ENCODE results near the gene OGA. TPM values are rescaled to one million over a fixed set of nuclear protein-coding genes. Genes with fewer than 3 reads are reported as not detected.

Gene OGA
- total and polyA plus RNA-seq, 9 of the 15 experiments (the other 6 are each of a cell fraction or from before 2014, with no cell fraction given), result 13.5 to 73.5 (median 59.5) TPM

- TF ChIP-seq NCOR1 (IDR thresholded peaks at IDR 0.05), result peak; percentile 79
- TF ChIP-seq NR2F6 (CRISPR knock-in tag; IDR thresholded peaks at IDR 0.05), result no peak
- no peak for TF ChIP-seq CHD1 (IDR thresholded peaks at IDR 0.05; ENCODE audit: low read length)
- no peak for TF ChIP-seq ZNF75A (CRISPR knock-in tag; IDR thresholded peaks at IDR 0.05)
- no peak for TF ChIP-seq GTF2F1 (IDR thresholded peaks at IDR 0.05; ENCODE audit: low read depth, low read length)
- TF ChIP-seq ZNF274 (IDR thresholded peaks at IDR 0.05; ENCODE audit: borderline replicate concordance, low read depth, low read length), result no peak
- TF ChIP-seq E4F1 (CRISPR knock-in tag; IDR thresholded peaks at IDR 0.05; ENCODE audit: borderline replicate concordance), result no peak
- no peak for TF ChIP-seq EZH2 (IDR thresholded peaks at IDR 0.05; ENCODE audit: borderline replicate concordance, low read depth, low read length)
- TF ChIP-seq SAP30 (IDR thresholded peaks at IDR 0.05; ENCODE audit: borderline replicate concordance, insufficient read depth, low read depth, low read length, poor library complexity, severe bottlenecking), result no peak
- TF ChIP-seq CBFA2T3 (IDR thresholded peaks at IDR 0.05), result peak; percentile 91
- no peak for TF ChIP-seq ZNF316 (IDR thresholded peaks at IDR 0.05)
- no peak for TF ChIP-seq POLR2H (tag; IDR thresholded peaks at IDR 0.05; ENCODE audit: low read depth)
- TF ChIP-seq U2AF1 (optimal IDR thresholded peaks at IDR 0.05; ENCODE audit: low read depth, low read length), result no peak
- TF ChIP-seq BCL6 (CRISPR knock-in tag; IDR thresholded peaks at IDR 0.05), result no peak
- no peak for TF ChIP-seq ZBTB5 (IDR thresholded peaks at IDR 0.05)
- TF ChIP-seq SIN3A (IDR thresholded peaks at IDR 0.05; ENCODE audit: borderline replicate concordance in 2 of 2, control insufficient read depth in 1 of 2, low read depth in 2 of 2, low read length in 2 of 2), result no peak
- TF ChIP-seq GABPA (tag; conservative IDR thresholded peaks at IDR 0.05; ENCODE audit: low read depth), result no peak
- peak; percentile 86 for TF ChIP-seq ATF3 (IDR thresholded peaks at IDR 0.05)
- 0 out of 2 replicates have a peak, but pooled peaks have one; percentile 36 for TF ChIP-seq ATF3 (CRISPR knock-in tag; conservative IDR thresholded peaks at IDR 0.05)
- no peak for TF ChIP-seq HNRNPL (IDR thresholded peaks at IDR 0.05; ENCODE audit: low read depth, low read length)
- TF ChIP-seq MECOM (CRISPR knock-in tag; IDR thresholded peaks at IDR 0.05), result no peak
- no peak for TF ChIP-seq TSHZ1 (CRISPR knock-in tag; IDR thresholded peaks at IDR 0.05)
Measured at GRCh38 chr10:101824736-101825135, 6.5 kb upstream of the OGA start (continued).

Data from K562 (cell line).